RWPE1 (cell line): ENCODE results near the gene RNF220.
A peak's percentile ranks its signal among the peaks of the same experiment; 100 is the strongest.

Source experiments
- CTCF ChIA-PET: fragments of 350-600 bp; sonication (Branson Sonifier 250); formaldehyde crosslinking; extraction: SDS; loops from one replicate; lab custom pipeline; 2021; lab: Yijun Ruan, JAX
- POLR2A ChIA-PET: fragments of 400-600 bp; formaldehyde crosslinking; extraction: SDS; loops from one replicate; lab custom pipeline; 2020; ENCODE audit warnings: antibody characterized with exemption; ENCODE audit not compliant: low non-redundant PET; lab: Yijun Ruan, JAX
- DNase-seq: peaks from one replicate; pipeline ENCODE4 v3.0.0; 2012; ENCODE audit warnings: low spot score
- H3K27ac ChIP-seq: fragments of 450-650 bp; 2 replicates; pipeline ENCODE4 v1.5.1; 2017
- CTCF ChIP-seq: fragments of 450-650 bp; conservative IDR thresholded peaks from 2 replicates; pipeline ENCODE4 v1.5.1; 2017; ENCODE audit warnings: low read depth, mild to moderate bottlenecking

RNF220 gene

GRCh38 chr1:44616284-44616990 is 211.4 kb downstream of the RNF220 start:
- TF ChIP-seq CTCF, result no peak
- peak; percentile 44 for DNase-seq
- no peak overlapping the region for H3K27ac ChIP-seq
- ChIA-PET POLR2A (no interaction called here), CTCF (interaction anchor here (0.6 to 1.1 kb wide), 3 partner anchors 36 to 740 kb away, joined by 3 read pairs; no protein-coding TSS in a partner anchor)

GRCh38 chr1:44616991-44617702 is 212.1 kb downstream of the RNF220 start:
- ChIA-PET CTCF (interaction anchor here (0.8 to 1.1 kb wide), 3 partner anchors 29 to 375 kb away, joined by 3 read pairs; no protein-coding TSS in a partner anchor), POLR2A (no interaction called here)
- no peak for TF ChIP-seq CTCF
- peak; percentile 89 for DNase-seq
- no peak overlapping the region for H3K27ac ChIP-seq

- ChIA-PET POLR2A (no interaction called here), CTCF (interaction anchor here (1.1 kb wide), 1 partner anchor 30 kb away, joined by 3 read pairs; no protein-coding TSS in a partner anchor)
- H3K27ac ChIP-seq, result no peak overlapping the region
- TF ChIP-seq CTCF, result no peak
- no peak for DNase-seq
Observed at GRCh38 chr1:44617703-44618029, 212.6 kb downstream of the RNF220 start.

- DNase-seq, result no peak
- H3K27ac ChIP-seq, result no peak overlapping the region
- ChIA-PET CTCF (no interaction called here), POLR2A (no interaction called here)
- no peak for TF ChIP-seq CTCF
Observed at GRCh38 chr1:44619261-44619900, 214.3 kb downstream of the RNF220 start.

- ChIA-PET CTCF (no interaction called here), POLR2A (no interaction called here)
- H3K27ac ChIP-seq, result no peak overlapping the region
- DNase-seq, result no peak
- no peak for TF ChIP-seq CTCF
Observed at GRCh38 chr1:44620072-44620471, 215.0 kb downstream of the RNF220 start.

- ChIA-PET CTCF (no interaction called here), POLR2A (no interaction called here)
- TF ChIP-seq CTCF, result no peak
- no peak overlapping the region for H3K27ac ChIP-seq
- DNase-seq, result no peak
Observed at GRCh38 chr1:44621841-44622286, 216.8 kb downstream of the RNF220 start.
